KOPT-K1 (cell line): ENCODE measurements around the gene MRPL43.

ENCODE experiments used
- H3K27ac ChIP-seq: fragments of 200-600 bp; sonication (generic); 2 replicates; pipeline ENCODE4 v1.5.1; 2016; ENCODE audit warnings: antibody characterized with exemption, mild to moderate bottlenecking, low read depth, low read length; ENCODE audit not compliant: poor library complexity, severe bottlenecking
- H3K36me3 ChIP-seq: fragments of 200-600 bp; sonication (generic); 2 replicates; pipeline ENCODE4 v1.5.1; 2017; ENCODE audit warnings: antibody characterized with exemption, mild to moderate bottlenecking, low read length, moderate library complexity; ENCODE audit not compliant: insufficient read depth
- H3K9me3 ChIP-seq: fragments of 200-600 bp; sonication (generic); 2 replicates; pipeline ENCODE4 v1.5.1; 2017; ENCODE audit warnings: antibody characterized with exemption, low read length, mild to moderate bottlenecking; ENCODE audit not compliant: insufficient read depth, poor library complexity, severe bottlenecking

The MRPL43 gene

GRCh38 chr10:101012525-101013364 is 25.4 kb upstream of the MRPL43 start:
- Histone ChIP-seq H3K36me3 (no peaks in the 10 kb centered on the region), H3K27ac (no peak overlapping the region), H3K9me3 (no peaks in the 10 kb centered on the region)

- Histone ChIP-seq H3K36me3 (no peaks in the 10 kb centered on the region), H3K9me3 (no peaks in the 10 kb centered on the region), H3K27ac (no peak overlapping the region)
Observed at GRCh38 chr10:101011517-101012423, 24.5 kb upstream of the MRPL43 start.

DNA sequence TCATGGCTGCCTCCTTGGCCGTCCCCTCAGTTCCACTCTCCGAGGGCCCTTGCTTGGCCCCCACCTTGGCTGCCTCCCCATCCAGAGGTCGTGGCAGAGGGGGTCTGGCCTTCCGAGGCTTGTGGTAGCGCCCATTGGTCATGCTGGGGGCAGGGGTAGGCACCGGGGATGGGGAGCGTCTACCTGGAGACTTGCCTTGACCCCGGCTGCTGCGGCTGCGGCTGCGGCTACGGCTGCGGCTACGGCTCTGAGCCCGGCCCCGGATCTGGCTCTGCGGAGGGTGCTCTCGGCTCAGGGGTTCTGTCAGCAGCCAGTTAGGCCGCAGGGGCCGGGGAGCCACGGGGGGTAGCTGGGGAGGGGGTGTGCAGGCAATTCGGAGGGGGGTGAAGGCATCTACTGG is 23.0 kb upstream of the MRPL43 start:
- H3K27ac ChIP-seq = no peak overlapping the region
- no peaks in the 10 kb centered on the region for H3K9me3 ChIP-seq
- no peaks in the 10 kb centered on the region for H3K36me3 ChIP-seq

DNA sequence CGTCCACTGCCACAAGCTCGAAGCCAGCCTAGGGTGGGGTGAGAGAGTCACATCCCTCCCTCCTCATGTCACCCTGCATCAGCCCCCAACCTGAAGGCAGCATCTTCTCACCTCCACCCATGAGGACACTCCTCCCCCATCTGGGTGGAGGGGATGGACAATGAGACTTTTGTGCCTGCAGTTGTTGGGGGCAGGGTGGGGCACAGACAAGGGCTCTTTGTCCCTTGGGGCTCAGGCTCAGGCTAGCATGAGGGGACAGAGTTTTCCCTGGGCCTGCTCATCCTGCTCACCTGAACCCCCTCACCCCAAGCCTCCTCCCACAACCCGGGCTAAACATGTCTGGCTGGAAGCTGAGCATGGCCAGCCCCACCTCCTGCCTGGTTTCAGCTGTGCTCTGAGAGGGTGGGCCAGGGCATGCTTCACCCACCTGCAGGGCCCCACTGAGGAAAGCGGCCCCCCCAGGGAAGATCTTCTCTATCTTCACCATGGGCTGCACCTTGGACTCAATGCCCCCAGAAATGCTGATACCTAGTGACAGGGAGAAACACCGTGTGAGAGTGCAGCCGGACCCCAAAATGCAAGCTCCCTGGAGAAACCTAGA is 21.6 kb upstream of the MRPL43 start:
- H3K9me3 ChIP-seq = no peaks in the 10 kb centered on the region
- H3K36me3 ChIP-seq = no peaks in the 10 kb centered on the region
- no peak overlapping the region for H3K27ac ChIP-seq

- Histone ChIP-seq H3K9me3 (no peaks in the 10 kb centered on the region), H3K27ac (no peak overlapping the region), H3K36me3 (no peaks in the 10 kb centered on the region)
Observed at GRCh38 chr10:101007915-101008822, 20.9 kb upstream of the MRPL43 start.

GRCh38 chr10:101007099-101007711 is 19.9 kb upstream of the MRPL43 start:
- Histone ChIP-seq H3K27ac (peak overlapping the region; percentile 28), H3K36me3 (no peaks in the 10 kb centered on the region), H3K9me3 (no peaks in the 10 kb centered on the region)

- Histone ChIP-seq H3K27ac (no peak overlapping the region), H3K36me3 (no peaks in the 10 kb centered on the region), H3K9me3 (no peaks in the 10 kb centered on the region)
Observed at GRCh38 chr10:101006593-101007098, 19.3 kb upstream of the MRPL43 start.

DNA sequence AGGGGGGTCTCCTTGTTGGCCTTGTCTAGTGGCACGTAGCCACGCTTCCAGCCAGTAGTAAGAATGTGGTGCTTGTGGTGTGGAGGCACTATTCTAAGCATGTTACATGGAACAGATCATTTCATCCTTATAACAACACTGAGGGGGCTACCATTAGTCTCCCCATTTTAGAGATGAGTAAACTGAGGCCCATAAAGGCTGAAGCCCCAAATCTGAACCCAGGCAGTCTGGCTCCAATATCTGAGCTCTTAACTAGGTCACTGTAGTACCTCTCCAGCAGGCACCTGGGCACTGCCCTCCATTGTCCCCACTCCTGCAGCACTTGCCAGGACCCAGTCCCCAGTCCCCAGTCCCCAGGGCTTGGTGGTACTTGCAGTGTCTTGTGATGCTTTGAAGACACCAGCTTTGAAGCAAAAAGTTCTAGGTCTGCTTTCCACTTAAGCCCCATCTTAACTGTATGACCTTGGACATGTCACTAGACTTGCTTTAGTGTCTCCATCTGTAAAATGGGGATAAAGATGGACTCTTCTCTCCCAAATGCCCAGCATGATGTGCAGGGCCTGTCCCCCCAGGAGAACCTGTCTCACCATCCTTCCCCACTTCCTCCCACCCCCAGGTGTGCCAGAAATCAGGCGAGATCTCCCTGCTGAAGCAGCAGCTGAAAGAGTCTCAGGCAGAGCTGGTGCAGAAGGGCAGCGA is 18.7 kb upstream of the MRPL43 start:
- no peak overlapping the region for H3K27ac ChIP-seq
- no peaks in the 10 kb centered on the region for H3K36me3 ChIP-seq
- H3K9me3 ChIP-seq = no peaks in the 10 kb centered on the region

DNA sequence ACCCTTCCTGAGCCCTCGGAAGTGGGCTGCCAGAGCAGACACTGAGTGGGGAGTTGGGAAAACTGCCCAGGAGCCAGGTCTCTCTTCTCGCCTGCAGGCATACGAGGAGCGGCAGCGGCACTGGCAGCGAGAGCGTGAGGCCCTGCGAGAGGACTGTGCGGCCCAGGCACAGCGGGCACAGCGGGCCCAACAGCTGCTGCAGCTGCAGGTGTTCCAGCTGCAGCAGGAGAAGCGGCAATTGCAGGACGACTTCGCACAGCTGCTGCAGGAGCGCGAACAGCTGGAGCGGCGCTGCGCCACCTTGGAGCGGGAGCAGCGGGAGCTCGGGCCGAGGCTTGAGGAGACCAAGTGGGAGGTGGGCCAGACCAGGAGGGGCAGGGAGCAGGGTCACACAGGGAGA is 18.1 kb upstream of the MRPL43 start:
- no peak overlapping the region for H3K27ac ChIP-seq
- H3K9me3 ChIP-seq = no peaks in the 10 kb centered on the region
- no peaks in the 10 kb centered on the region for H3K36me3 ChIP-seq

GRCh38 chr10:101003639-101004206 is 16.4 kb upstream of the MRPL43 start:
- Histone ChIP-seq H3K36me3 (no peaks in the 10 kb centered on the region), H3K9me3 (no peaks in the 10 kb centered on the region), H3K27ac (no peak overlapping the region)

DNA sequence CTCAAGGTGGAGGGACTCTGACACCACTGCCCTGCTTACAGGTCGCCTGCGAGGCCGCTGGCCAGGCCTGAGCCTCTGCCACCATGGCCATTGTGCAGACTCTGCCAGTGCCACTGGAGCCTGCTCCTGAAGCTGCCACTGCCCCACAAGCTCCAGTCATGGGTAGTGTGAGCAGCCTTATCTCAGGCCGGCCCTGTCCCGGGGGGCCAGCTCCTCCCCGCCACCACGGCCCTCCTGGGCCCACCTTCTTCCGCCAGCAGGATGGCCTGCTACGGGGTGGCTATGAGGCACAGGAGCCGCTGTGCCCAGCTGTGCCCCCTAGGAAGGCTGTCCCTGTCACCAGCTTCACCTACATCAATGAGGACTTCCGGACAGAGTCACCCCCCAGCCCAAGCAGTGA is 15.2 kb upstream of the MRPL43 start:
- no peaks in the 10 kb centered on the region for H3K36me3 ChIP-seq

DNA sequence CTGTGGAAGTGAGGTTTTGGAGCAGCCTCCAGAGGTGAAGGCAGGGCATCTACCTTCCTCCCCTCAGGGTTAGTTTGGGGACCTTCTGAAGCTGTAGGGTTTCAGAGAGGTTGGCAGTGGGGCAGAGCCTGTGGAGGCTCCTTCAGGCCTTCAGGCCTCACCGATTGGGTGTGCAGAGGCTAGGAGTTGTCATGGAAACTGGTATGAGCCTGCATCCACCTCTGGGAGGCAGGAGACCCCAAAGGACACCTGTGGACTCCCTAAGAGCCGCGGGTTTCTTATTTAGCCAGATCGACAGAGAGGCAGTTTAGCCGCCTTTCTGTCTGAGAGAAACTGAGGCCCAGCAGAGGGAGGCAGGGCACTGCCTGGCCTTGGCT is 14.3 kb upstream of the MRPL43 start:
- H3K27ac ChIP-seq = no peak overlapping the region
- no peaks in the 10 kb centered on the region for H3K9me3 ChIP-seq
- no peaks in the 10 kb centered on the region for H3K36me3 ChIP-seq

More for the DNA sequence above, 15.2 kb upstream of the MRPL43 start:
- Histone ChIP-seq H3K9me3 (no peaks in the 10 kb centered on the region), H3K27ac (no peak overlapping the region)

DNA sequence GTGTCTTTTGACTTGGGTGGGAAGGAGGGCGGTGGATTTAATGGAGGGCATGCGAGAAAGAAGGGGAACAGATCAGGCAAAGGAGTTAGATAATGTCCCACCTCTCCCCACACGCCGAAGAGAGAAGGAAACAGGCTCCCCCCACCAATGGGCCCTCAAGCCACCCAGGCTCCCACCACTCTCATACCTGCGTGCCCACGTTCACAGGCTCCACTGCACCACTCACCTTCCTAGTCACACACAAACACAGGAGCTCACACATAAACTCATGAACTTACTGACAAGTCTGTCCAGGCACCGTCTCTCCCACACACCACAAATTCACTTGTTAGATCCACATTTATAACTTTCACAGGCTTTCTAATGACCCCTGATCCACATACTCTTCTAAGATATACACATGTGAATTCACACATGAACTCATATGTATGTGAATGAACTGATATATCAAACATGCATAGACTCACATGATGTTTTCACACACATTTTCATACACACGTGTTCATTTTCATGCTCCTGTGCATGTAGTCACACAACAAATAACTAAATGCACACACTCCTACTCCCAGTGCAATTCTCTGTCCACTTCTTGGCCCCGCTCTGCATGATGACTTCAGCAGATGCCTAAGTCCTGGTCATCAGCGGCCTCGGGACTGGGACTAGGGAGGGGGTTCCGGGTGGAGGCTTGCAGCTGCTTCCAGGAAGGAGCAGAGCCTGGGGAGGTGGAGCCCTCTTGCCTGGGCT is 13.8 kb upstream of the MRPL43 start:
- Histone ChIP-seq H3K9me3 (no peaks in the 10 kb centered on the region), H3K36me3 (no peaks in the 10 kb centered on the region), H3K27ac (no peak overlapping the region)
